ENCODE data around the gene FGFR2. TPM values are rescaled to one million over a fixed set of nuclear protein-coding genes. Genes with fewer than 3 reads are reported as not detected.

Gene FGFR2
- polyA plus RNA-seq, 1 donor from 2014 or later: 14.8 TPM

GRCh38 chr10:121516093-121516865 lies 82.0 kb downstream of the FGFR2 start (continued):
- TF ChIP-seq SMC3 (conservative IDR thresholded peaks at IDR 0.05; ENCODE audit: poor library complexity): no peak
- TF ChIP-seq EZH2 (IDR thresholded peaks at IDR 0.05; ENCODE audit: borderline replicate concordance, insufficient read depth, low read length, poor library complexity, severe bottlenecking): no peak
- no peak for TF ChIP-seq EP300 (conservative IDR thresholded peaks at IDR 0.05; ENCODE audit: poor library complexity, severe bottlenecking)
- no peak for TF ChIP-seq RAD21 (conservative IDR thresholded peaks at IDR 0.05)

- Histone ChIP-seq H3K27ac (ENCODE audit: low read length) (no peak overlapping the region), H2AFZ (ENCODE audit: low read depth, low read length) (no peak overlapping the region), H4K20me1 (ENCODE audit: insufficient read depth) (no peaks in the 10 kb centered on the region), H3K4me3 (ENCODE audit: low read length) (no peak overlapping the region), H3F3A (ENCODE audit: insufficient read depth, low read length, poor library complexity, severe bottlenecking) (no peaks in the 10 kb centered on the region), H3K9me3 (ENCODE audit: low read length) (no peaks in the 10 kb centered on the region), H3K9ac (ENCODE audit: low read length) (no peak overlapping the region), H3K79me2 (replicated peaks; ENCODE audit: insufficient read depth, low read length) (no peaks in the 10 kb centered on the region), H3K27me3 (ENCODE audit: insufficient read depth, low read depth, low read length) (no peaks in the 10 kb centered on the region), H3K4me2 (ENCODE audit: low read length) (no peak overlapping the region), H3K9me2 (ENCODE audit: insufficient read depth, low read length) (no peaks in the 10 kb centered on the region), H3K36me3 (ENCODE audit: insufficient read depth, low read length) (no peaks in the 10 kb centered on the region)
- TF ChIP-seq CTCF (IDR thresholded peaks at IDR 0.05; ENCODE audit: poor library complexity, severe bottlenecking): no peak
- TF ChIP-seq EP300 (conservative IDR thresholded peaks at IDR 0.05; ENCODE audit: poor library complexity, severe bottlenecking): no peak
- no peak for TF ChIP-seq EZH2 (IDR thresholded peaks at IDR 0.05; ENCODE audit: borderline replicate concordance, insufficient read depth, low read length, poor library complexity, severe bottlenecking)
- TF ChIP-seq TAF1 (IDR thresholded peaks at IDR 0.05; ENCODE audit: low read depth): no peak
- no peak for TF ChIP-seq RAD21 (conservative IDR thresholded peaks at IDR 0.05)
- TF ChIP-seq MXI1 (conservative IDR thresholded peaks at IDR 0.05; ENCODE audit: poor library complexity, severe bottlenecking): no peak
- TF ChIP-seq REST (IDR thresholded peaks at IDR 0.05; ENCODE audit: borderline replicate concordance): no peak
- TF ChIP-seq SMC3 (conservative IDR thresholded peaks at IDR 0.05; ENCODE audit: poor library complexity): no peak
- no peak for TF ChIP-seq POLR2AphosphoS5 (IDR thresholded peaks at IDR 0.05)
These were observed 83.9 kb downstream of the FGFR2 start for GRCh38 chr10:121514141-121514865.
